Tibial nerve (tissue), 4 donors: ENCODE results near the gene SUSD3.

Experiments used
- CTCF ChIP-seq, 5 experiments: fragments of 200-600 bp in 3 of 5; fragments of 450-650 bp in 2 of 5; sonication (generic) in 3 of 5; IDR thresholded peaks; one replicate each; pipeline ENCODE4 v1.5.1; 2016 to 2019; ENCODE audit warnings: antibody characterized with exemption in 5 of 5, mild to moderate bottlenecking in 3 of 5, moderate library complexity in 2 of 5
- EP300 ChIP-seq, 2 donors: sonication (generic); formaldehyde crosslinking; IDR thresholded peaks; one replicate each; pipeline ENCODE4 v1.6.1; 2017; ENCODE audit warnings: antibody characterized with exemption in 2 of 2, mild to moderate bottlenecking in 1 of 2
- POLR2A ChIP-seq, 2 donors: fragments of 450-650 bp; IDR thresholded peaks; one replicate each; pipeline ENCODE4 v1.6.1; 2017; ENCODE audit warnings: antibody characterized with exemption in 2 of 2, mild to moderate bottlenecking in 2 of 2, moderate library complexity in 2 of 2

DNA sequence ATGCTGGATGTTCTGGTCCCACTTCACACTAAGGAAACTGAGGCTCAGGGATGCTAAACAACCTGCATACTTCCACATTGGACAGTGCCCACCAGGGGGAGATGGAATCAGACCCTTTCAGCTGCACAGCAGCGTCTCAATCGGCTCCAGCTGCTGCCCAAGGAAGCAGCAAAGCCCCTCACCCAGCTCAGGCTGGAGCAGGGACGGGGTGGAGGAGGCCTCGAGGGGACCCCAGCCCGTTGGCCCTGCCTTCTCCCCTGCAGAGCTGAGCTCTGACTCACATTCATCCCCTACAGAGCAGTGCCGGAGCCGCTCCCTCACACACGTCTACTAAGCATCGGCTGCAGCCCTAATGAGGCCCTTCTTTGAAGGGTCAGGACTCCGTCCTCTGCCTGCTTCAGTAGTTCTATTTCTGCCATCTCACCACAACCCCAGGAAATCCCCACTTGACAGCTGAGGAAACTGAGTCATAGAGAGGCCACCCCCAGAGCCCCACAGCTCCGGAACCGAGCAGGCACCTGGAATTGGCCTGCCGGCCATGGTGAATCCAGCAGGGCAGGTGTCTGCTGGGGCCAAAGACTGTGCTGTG, 21.5 kb upstream of the SUSD3 start:
- no peak for TF ChIP-seq CTCF (IDR thresholded peaks at IDR 0.05)
- TF ChIP-seq EP300 (IDR thresholded peaks at IDR 0.05) = no peak
- no peak for TF ChIP-seq POLR2A (IDR thresholded peaks at IDR 0.05)
